HG03280 (cell line): ENCODE measurements around the gene MAEL.
A peak's percentile ranks its signal among the peaks of the same experiment; 100 is the strongest.

Source experiments
- ATAC-seq: cut with Tn5 transposase; IDR thresholded peaks from one replicate; pipeline ENCODE4 v1.9.1; 2021; ENCODE audit warnings: mild to moderate bottlenecking, moderate library complexity; ENCODE audit not compliant: unreplicated experiment

Gene MAEL

DNA sequence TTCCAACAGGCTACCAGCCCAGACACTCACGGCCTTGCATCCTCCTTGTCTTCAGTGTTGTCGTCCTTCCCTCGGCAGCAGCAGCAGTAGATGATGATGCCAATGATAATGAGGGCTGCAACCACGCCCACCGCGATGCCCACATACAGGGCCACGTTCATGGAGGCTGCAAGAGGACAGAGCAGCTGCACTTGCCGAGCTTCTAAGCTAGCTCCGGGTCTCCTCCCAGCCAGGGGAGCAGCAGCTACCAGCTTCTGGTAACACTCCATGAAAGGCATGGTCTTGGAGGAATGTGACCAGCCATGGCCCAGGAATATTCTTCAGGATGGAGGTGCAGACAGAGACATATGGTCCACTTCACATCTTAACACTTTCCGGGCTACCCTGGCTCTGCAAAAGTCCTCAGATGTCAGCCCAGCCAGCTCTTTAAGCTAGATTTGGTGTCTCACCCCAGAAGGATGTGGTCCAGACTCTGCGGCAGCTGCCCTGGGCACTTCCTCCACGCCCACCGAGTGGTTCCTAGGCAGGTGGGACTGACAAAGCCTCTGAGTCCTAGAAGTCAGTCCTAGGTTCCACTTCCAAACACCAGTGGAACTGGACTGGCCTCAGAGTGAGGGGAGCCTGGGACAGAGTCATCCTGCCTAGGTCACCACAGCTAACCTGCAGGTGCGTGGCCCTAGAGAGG is 66.0 kb downstream of the MAEL start:
- ATAC-seq, result no peak

DNA sequence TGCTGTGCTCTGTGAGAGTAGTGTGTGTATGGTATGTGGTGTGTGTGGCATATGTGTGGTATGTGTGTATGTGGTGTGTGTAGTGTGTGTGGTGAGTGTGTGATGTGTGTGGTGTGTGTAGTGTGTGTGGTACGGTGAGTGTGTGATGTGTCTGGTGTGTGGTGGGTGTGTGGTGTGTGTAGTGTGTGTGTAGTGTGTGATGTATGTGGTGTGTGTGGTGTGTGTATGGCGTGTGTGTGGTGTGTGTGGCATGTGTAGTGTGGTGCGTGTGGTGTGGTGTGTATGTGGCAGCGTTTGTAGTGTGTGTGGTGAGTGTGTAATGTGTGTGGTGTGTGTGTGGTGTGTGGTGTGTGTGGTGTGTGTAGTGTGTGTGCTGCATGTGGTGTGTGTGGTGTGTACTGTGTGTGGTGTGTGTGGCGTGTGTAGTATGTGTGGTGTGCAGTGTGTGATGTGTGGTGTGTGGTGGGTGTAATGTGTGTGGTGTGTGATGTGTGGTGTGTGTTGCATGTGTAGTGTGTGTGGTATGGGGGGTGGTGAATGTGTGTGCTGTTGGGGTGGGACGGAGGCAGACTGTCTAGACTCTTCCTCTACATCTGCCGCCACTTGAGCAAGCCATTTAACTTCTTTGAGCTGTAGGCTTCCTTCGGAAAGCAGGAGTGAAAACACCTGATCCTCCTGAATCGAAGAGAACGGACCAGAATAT is 67.6 kb downstream of the MAEL start:
- peak; percentile 30 for ATAC-seq

- ATAC-seq, result peak; percentile 54
Observed at GRCh38 chr1:167057241-167057688, 68.2 kb downstream of the MAEL start.

DNA sequence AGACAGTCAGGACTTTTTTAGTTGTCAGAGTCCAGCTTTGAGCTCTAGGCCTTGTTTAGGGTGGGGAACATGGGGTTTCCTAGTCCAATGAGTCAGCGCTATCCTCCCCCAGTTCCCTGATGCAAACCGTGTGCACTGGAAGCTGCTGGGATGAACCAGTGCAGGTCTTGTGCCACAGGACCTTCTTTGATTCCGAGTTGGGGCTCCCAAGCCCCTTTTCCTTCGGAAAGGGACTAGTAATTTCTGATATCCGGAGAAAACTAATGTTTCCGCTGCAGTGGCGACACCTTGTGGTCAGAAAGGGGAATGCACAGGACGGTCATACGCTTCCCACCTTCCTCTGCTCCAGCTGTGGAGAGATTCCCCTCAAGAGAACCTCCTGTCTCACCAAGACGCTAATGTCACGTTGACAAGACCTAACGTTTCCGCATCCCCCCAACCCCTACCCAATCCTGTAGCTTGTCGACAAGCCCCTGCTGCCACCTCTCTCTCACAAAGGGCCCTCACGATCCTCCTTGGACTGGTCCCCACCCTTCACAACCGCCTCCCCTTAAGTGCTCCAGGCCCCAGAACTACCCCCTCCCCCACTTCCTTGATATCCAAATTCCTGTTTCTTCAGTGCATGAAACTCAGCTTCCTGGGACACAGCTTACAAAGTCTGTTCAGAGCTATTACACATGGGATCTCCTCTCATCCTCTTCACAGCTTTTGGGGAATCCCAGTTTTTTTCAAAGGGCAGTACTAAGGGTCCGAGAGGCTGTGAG is 70.1 kb downstream of the MAEL start:
- ATAC-seq, result no peak

GRCh38 chr1:167059809-167060107 is 70.7 kb downstream of the MAEL start:
- no peak for ATAC-seq

DNA sequence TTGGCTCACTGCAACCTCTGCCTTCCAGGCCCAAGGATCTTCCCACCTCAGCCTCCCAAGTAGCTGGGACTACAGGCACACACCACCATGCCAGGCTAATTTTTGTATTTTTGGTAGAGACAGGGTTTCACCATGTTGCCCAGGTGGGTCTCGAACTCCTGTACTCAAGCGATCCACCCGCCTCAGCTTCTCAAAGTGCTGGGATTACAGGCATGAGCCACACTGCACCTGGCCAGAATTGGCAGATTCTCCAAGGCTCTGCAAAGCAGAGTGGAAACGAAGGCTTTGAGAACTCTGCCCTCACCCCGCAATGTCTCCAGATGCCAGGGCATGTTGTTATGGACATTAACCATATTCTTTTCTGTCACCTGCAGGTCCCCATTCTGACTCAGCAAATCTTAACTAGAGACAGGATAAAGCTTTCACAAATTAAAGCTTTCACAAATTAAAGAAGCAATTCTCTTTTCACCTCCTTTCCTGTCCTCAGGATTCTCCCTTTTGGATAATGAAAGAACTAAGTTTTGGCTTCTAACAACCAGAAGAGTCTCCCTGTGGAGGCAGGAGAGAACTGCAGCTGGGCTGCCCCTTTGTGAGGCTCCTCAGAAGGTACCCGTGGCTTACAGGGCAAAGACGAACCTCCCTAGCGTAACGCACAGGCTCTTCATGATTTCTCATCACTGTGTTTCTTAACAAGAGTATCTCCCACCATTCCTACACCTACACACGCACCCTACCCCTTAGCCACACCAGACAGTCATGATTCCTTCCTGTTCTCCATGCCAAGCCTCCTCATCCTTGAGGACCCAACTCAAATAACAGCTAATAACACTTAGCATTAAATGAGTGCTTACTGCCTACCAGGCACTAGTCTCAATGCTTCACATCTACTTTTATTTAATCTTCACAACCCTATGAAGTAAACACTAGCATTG is 71.3 kb downstream of the MAEL start:
- ATAC-seq, result no peak

DNA sequence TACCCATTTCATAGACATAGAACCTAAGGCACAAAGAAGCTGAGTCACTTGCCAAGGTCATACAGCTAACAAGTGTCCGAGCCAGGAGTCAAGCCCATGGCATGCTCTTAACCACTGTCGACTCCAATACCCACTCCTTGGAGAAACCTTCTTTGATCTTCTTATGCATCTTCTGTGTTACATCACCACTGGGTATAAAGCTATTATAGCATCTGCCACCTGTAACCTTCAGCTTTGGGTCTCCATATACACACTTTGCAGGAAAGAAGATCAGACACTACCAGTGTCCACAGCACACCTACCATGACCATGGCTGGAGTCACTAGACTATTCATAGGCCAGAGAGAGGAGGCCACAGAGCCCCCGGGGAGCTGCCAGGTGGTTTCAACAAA is 72.0 kb downstream of the MAEL start:
- no peak for ATAC-seq

- no peak for ATAC-seq
Observed at GRCh38 chr1:167064621-167065020, 75.5 kb downstream of the MAEL start.

DNA sequence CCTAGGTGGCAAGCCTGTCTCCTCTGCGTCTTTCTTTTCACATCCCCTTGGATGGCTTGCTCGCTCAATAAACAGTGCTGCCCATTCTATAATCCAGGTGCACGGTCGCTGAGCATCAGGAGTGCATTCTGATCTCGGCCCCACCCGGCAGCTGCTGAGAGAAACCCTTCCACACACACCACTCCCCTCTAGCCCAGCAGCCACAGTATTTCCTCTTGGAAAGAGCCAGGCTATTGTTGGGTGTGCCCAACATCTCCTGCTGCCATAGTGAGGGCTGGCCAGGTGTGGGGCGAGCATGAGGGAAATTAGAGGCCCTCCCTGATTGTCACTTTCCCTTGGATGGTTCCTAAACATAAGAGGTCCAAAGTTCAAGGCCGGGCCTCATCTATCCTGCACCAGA is 76.4 kb downstream of the MAEL start:
- ATAC-seq, result no peak

DNA sequence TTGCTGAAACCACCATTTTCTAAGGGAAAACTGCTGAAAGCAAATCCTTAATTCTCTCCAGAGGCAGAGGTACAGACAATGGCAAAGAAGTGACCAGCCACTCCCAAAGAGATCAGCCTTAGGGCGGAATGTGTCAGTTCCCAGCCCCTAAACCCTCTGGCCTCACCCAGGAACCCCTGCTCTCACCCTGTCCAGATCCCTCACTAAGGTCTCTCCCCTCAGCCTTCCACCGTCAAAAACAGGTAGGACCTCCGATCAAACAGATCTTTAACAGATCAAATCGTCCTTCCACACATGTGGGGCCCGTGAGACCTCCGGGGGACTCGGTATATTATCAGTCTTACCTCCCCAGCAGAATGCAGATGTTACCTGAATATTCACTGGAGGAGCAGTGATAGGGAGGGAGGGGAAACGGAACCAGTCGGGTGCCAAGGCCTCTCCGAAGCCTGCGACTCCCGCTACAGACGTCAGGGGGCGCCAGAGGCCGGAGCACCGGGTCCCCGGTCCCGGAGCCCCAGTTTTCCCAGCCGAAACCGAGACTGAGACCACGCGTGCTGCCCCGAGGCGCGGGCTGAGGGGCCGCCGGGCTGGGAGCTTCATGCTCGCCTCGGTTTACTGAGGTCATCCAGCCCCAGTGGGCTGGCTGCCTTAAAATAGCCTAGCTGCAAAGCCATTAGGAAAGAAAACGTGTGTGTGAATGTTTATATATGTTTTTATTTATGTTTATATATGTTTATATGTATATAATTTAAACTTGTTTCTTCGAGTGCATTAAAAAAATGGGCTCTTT is 77.4 kb downstream of the MAEL start:
- no peak for ATAC-seq

- ATAC-seq, result no peak
Observed at GRCh38 chr1:167067904-167068303, 78.8 kb downstream of the MAEL start.

DNA sequence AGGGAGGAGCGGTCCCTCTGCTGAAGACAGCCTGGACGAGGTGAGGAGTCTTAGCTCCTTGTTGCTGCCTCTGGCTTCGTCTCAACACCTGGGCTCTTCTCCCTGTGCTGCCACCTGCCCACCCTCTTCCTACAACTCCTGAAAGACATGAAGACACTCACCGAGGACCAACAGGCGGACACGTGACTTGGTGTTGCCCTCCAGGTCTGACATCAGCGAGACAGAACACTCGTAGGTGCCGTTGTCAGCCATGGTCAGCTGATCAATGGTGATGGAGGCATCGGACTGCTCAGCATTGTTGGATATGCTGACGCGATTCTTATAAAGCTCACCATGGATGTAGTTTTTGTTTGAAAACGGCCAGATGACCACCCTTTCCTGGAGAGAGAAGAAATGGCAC is 79.7 kb downstream of the MAEL start:
- ATAC-seq, result no peak

DNA sequence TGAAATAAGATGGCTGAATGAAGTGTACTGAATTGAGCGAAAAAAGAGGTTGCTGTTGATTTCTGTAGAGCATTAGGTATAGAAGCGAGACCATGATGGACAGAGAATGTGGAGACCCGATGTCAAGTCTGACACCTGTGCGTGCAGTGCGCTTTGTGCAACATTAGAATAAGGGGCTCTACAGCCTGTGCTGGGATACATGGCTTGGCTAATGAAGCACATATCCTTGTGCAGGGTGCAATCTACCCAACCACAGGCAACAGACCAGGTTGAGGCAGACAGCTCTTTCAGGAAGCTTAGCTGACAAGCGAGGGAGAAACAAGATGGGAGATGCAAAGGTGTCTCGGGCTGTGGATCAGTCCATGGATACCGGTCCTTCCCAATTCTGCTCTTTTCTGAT is 82.2 kb downstream of the MAEL start:
- ATAC-seq, result no peak
